HG03039 (cell line): Measurements from ENCODE around the gene ZNF213.
"Not testable (repeated sequence)": the region's sequence is repeated elsewhere in the genome, so short reads cannot be mapped to it uniquely, and the experiment has no call there.

Experiments
- ATAC-seq: cut with Tn5 transposase; IDR thresholded peaks from one replicate; pipeline ENCODE4 v1.9.1; 2021; ENCODE audit warnings: mild to moderate bottlenecking, moderate library complexity; ENCODE audit not compliant: unreplicated experiment

ZNF213 gene

DNA sequence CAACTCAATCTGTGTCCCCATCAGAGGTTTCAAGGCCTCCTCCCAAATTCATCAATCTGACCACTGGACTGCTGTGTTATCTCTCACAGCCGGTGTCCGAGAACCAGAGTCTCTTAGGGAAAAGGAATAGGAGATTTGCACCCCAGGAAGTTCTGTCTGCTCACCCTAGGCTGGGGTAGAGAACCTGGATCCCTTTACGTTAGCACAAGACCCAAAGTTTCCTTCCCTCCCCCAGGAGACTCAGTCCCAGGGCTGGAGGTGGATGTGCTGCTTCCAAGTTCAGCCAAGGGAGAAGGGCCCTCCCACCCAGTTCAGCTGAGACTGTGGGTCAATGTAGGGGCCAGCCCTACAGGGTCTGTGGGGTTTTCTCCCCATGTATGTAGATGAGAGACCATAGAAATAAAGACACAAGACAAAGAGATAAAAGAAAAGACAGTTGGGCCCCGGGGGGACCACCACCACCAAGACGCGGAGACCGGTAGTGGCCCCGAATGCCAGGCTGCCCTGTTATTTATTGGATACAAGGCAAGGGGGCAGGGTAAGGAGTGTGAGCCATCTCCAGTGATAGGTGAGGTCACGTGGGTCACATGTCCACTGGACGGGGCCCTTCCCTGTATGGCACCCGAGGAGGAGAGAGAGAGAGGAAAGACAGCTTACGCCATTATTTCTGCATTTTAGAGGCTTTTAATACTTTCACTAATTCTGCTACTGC is 30.4 kb downstream of the ZNF213 start:
- no peak for ATAC-seq

GRCh38 chr16:3166505-3166886 is 31.7 kb downstream of the ZNF213 start:
- no peak for ATAC-seq

DNA sequence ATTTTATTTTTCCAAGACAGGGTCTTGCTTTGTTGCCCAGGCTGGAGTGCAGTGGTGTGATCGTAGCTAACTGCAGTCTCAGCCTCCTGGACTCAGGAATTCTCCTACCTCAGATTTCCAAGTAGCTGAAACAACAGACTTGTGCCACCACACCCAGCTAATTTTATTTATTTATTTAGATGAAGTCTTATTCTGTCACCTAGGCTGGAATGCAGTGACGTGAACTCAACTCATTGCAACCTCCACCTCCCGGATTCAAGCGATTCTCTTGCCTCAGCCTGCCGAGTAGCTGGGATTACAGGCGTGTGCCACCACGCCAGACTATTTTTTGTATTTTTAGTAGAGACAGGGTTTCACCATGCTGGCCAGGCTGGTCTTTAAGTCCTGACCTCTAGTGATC is 33.9 kb downstream of the ZNF213 start:
- ATAC-seq, result not testable (repeated sequence)

GRCh38 chr16:3170440-3171180 is 35.8 kb downstream of the ZNF213 start:
- ATAC-seq, result no peak

- no peak for ATAC-seq
Observed at GRCh38 chr16:3171181-3171854, 36.5 kb downstream of the ZNF213 start.

DNA sequence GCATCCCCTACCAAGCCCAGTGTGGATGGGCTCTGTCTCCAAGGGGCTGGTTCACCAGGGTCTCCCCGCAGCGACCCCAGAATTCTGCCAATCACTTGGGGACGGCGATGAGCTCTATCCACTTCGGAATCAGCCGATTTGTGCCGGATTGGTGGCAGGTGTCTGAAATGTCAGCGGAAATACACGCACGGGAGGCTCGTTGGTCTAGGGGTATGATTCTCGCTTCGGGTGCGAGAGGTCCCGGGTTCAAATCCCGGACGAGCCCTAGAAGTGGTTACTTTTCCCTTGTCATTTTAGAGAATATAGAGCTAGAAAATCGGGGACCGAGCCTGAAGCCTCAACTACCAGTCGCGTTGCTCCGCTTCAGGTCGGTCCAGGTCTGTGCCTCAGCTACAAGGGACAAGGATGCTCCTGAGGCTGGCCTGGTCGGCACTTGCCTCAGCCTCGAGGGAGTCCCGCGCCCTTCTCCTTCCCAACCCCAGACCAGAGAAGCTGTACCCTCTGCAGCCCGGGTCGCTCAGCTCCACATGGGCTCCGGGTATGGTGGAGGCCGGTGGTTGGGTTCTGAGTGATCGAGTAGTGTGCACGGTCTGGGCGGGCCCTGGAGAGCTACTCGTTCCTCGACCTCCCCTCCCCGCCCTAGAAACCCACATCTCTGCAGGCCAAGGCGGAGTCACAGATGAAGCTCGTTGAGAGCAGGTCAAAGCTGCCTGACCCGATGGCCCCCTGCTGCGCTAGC is 37.2 kb downstream of the ZNF213 start:
- no peak for ATAC-seq

GRCh38 chr16:3173892-3174617 is 39.2 kb downstream of the ZNF213 start:
- no peak for ATAC-seq

DNA sequence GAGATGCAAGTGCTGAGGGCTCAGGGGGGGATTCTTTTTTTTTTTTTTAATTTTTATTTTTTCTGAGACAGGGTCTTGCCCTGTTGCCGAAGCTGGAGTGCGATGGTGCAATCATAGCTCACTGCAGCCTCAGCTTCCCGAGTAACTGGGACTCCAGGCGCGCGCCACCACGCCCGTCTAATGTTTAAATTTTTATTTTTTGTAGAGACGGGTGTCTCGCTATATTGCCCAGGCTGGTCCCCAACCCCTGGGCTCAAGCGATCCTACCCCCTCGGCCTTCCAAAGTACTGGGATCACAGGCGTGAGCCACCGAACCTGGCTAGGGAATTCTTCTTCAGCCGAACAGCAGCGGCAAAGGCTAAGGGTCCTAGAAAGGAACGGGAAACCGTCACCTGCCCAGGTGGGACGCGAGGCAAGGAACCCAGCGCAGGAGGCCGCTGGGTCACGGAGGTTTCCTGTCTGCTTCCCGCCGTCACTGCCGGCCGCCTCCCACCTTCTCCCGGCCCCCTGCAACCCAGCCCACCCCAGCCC is 39.9 kb downstream of the ZNF213 start:
- ATAC-seq, result no peak

- no peak for ATAC-seq
Observed at GRCh38 chr16:3175157-3176093, 40.6 kb downstream of the ZNF213 start.

DNA sequence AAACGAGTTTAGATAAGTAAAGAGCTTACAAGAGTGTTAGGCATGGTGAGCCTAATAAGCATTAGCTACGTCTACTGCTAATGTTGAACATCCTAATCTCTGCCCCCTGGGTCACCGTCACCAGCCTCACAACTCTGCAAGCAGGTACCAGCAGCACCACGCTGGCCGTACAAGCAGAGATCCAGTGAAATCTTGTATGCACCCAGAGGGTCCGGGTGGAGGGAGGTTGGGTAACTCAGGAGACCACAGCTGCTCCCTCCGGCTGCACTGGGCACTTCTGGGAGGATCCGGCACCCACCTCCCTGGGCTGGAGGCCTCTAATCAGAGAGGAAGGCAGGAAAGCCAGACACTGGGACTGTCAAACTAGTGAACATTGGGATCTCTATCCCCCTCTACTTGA is 44.8 kb downstream of the ZNF213 start:
- ATAC-seq, result no peak

- no peak for ATAC-seq
Observed at GRCh38 chr16:3180445-3180878, 45.6 kb downstream of the ZNF213 start.

GRCh38 chr16:3182293-3182607 is 47.4 kb downstream of the ZNF213 start:
- ATAC-seq, result not testable (repeated sequence)

GRCh38 chr16:3182608-3183444 is 48.0 kb downstream of the ZNF213 start:
- no peak for ATAC-seq

GRCh38 chr16:3183445-3184139 is 48.8 kb downstream of the ZNF213 start:
- no peak for ATAC-seq

GRCh38 chr16:3186946-3187690 is 52.3 kb downstream of the ZNF213 start:
- ATAC-seq, result no peak

DNA sequence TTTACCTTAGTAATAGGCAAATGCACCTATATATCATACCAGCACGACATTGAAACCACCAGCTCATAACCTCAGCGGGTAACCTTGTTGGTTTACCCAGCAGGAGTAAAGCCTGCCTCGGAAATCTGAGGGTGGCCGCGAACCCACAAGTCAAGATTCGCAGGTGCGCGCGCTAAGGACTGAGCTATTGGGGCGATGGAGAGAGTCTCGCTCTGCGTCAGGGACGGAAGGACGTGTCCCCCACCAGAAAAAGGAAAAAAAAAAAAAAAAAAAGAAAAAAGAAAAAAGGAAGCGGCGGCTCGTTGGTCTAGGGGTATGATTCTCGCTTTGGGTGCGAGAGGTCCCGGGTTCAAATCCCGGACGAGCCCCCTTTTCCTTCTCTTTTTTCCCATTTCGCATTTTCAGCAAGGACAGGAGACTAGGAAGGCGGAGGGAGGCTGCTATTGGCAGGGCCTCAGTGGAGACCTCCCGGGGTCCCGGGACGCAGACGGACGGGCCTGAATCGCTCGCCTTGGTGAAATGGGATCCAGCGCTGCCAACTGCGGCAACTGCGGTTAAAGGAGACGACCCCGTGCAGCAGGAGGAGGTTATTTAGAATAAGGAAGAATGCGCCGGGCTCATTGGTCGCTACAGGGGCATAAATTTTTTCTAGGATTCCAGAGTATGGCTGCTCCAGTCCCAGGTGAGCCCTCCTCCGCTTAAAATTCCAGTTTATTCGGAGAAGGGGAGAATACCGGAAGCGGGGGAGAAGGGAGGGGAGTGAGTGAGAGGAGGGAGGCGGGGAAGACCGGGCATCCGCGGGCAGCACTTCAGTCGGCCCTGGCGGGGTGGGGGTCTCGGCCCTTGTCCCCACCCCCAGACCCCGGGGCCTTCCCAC is 53.2 kb downstream of the ZNF213 start, which contains the start of gene OR1F1:
OR1F1 (plus strand) TSS at position 407 of the 877 bp plus-strand sequence.
- no peak for ATAC-seq
